H9 (cell line): ENCODE measurements around the gene ERC1. TPM values are rescaled to one million over a fixed set of nuclear protein-coding genes. Genes with fewer than 3 reads are reported as not detected.
"Not testable (repeated sequence)": the region's sequence is repeated elsewhere in the genome, so short reads cannot be mapped to it uniquely, and the experiment has no call there.

ENCODE experiments used
- DNase-seq: peaks from one replicate; pipeline ENCODE4 v3.0.0-alpha.2; 2017
- H2AFZ ChIP-seq: one replicate; pipeline ENCODE4 v1.6.1; 2013; ENCODE audit warnings: mild to moderate bottlenecking, low read length, control low read depth, moderate library complexity
- H2AK5ac ChIP-seq: 2 replicates; pipeline ENCODE4 v1.6.1; 2013; ENCODE audit warnings: low read length, control low read depth, mixed read lengths; ENCODE audit not compliant: insufficient read length
- H2BK120ac ChIP-seq: one replicate; pipeline ENCODE4 v1.6.1; 2013; ENCODE audit warnings: low read depth, mild to moderate bottlenecking, low read length, control low read depth, inconsistent platforms; ENCODE audit not compliant: poor library complexity, severe bottlenecking
- H2BK12ac ChIP-seq: 2 replicates; pipeline ENCODE4 v1.6.1; 2013; ENCODE audit warnings: low read length, control low read depth, mixed read lengths, low read depth; ENCODE audit not compliant: insufficient read length
- H2BK15ac ChIP-seq: 2 replicates; pipeline ENCODE4 v1.6.1; 2013; ENCODE audit warnings: low read depth, low read length, control low read depth
- H2BK20ac ChIP-seq: one replicate; pipeline ENCODE4 v1.6.1; 2013; ENCODE audit warnings: low read depth, mild to moderate bottlenecking, low read length, control low read depth, inconsistent platforms; ENCODE audit not compliant: poor library complexity, severe bottlenecking
- H2BK5ac ChIP-seq: 2 replicates; pipeline ENCODE4 v1.6.1; 2013; ENCODE audit warnings: low read length, control low read depth, mixed read lengths; ENCODE audit not compliant: insufficient read length
- H3K14ac ChIP-seq: 2 replicates; pipeline ENCODE4 v1.6.1; 2013; ENCODE audit warnings: low read length, control low read depth; ENCODE audit not compliant: insufficient read depth
- H3K18ac ChIP-seq: 2 replicates; pipeline ENCODE4 v1.6.1; 2013; ENCODE audit warnings: low read depth, mild to moderate bottlenecking, mixed read lengths, low read length, control low read depth; ENCODE audit not compliant: insufficient read length
- H3K23ac ChIP-seq: 2 replicates; pipeline ENCODE4 v1.6.1; 2013; ENCODE audit warnings: low read length, control low read depth, mixed read lengths, low read depth; ENCODE audit not compliant: insufficient read length
- H3K23me2 ChIP-seq: 2 replicates; pipeline ENCODE4 v1.6.1; 2013; ENCODE audit warnings: low read depth, mild to moderate bottlenecking, mixed read lengths, low read length, control low read depth; ENCODE audit not compliant: insufficient read length, poor library complexity, severe bottlenecking
- H3K27ac ChIP-seq: 2 replicates; pipeline ENCODE4 v1.5.1; 2013; ENCODE audit warnings: low read length, control low read depth, mixed read lengths, low read depth; ENCODE audit not compliant: insufficient read length
- H3K27me3 ChIP-seq: 2 replicates; pipeline ENCODE4 v1.6.1; 2013; ENCODE audit warnings: low read length, control low read depth, inconsistent platforms; ENCODE audit not compliant: insufficient read depth
- H3K4ac ChIP-seq: 2 replicates; pipeline ENCODE4 v1.6.1; 2013; ENCODE audit warnings: low read depth, mild to moderate bottlenecking, control low read depth, inconsistent platforms, low read length, moderate library complexity
- H3K4me1 ChIP-seq: 2 replicates; pipeline ENCODE4 v1.6.1; 2013; ENCODE audit warnings: low read length, control low read depth, inconsistent platforms; ENCODE audit not compliant: insufficient read depth
- H3K4me2 ChIP-seq: 2 replicates; pipeline ENCODE4 v1.6.1; 2013; ENCODE audit warnings: low read length, control low read depth, mixed read lengths; ENCODE audit not compliant: insufficient read length, insufficient read depth
- H3K56ac ChIP-seq: 2 replicates; pipeline ENCODE4 v1.6.1; 2013; ENCODE audit warnings: low read depth, mild to moderate bottlenecking, mixed read lengths, low read length, control low read depth; ENCODE audit not compliant: insufficient read length
- H3K79me1 ChIP-seq: 2 replicates; pipeline ENCODE4 v1.6.1; 2013; ENCODE audit warnings: low read depth, mild to moderate bottlenecking, moderate library complexity, low read length, control low read depth, inconsistent platforms; ENCODE audit not compliant: insufficient read depth, poor library complexity, severe bottlenecking
- H3K79me2 ChIP-seq: 2 replicates; pipeline ENCODE4 v1.6.1; 2013; ENCODE audit warnings: low read length, control low read depth, inconsistent platforms; ENCODE audit not compliant: insufficient read depth
- H3K9ac ChIP-seq: 2 replicates; pipeline ENCODE4 v1.6.1; 2013; ENCODE audit warnings: low read length, control low read depth, mixed read lengths; ENCODE audit not compliant: insufficient read length; ENCODE audit errors: extremely low read depth
- H3K9me3 ChIP-seq: one replicate; pipeline ENCODE4 v1.6.1; 2013; ENCODE audit warnings: low read depth, low read length, inconsistent platforms; ENCODE audit not compliant: control insufficient read depth
- H3T11ph ChIP-seq: one replicate; pipeline ENCODE4 v1.6.1; 2013; ENCODE audit warnings: mild to moderate bottlenecking, low read length, control low read depth, inconsistent platforms
- H4K20me1 ChIP-seq: one replicate; pipeline ENCODE4 v1.6.1; 2013; ENCODE audit not compliant: control insufficient read depth, insufficient read length, insufficient read depth
- H4K5ac ChIP-seq: 2 replicates; pipeline ENCODE4 v1.6.1; 2013; ENCODE audit warnings: low read depth, mild to moderate bottlenecking, mixed read lengths, low read length, control low read depth; ENCODE audit not compliant: insufficient read length
- H4K8ac ChIP-seq: replicated peaks from 2 replicates; pipeline ENCODE4 v1.6.1; 2013; ENCODE audit warnings: low read length, control low read depth, mixed read lengths, low read depth; ENCODE audit not compliant: insufficient read length
- H4K91ac ChIP-seq: 2 replicates; pipeline ENCODE4 v1.6.1; 2013; ENCODE audit warnings: low read depth, mild to moderate bottlenecking, moderate library complexity, mixed read lengths, low read length, control low read depth; ENCODE audit not compliant: insufficient read length
- H3K27ac Mint-ChIP-seq, 3 experiments: 2 replicates in 2 of 3; 3 replicates in 1 of 3; pipeline ENCODE4 v1.8.0; 2020 to 2021; ENCODE audit warnings: mixed read lengths in 3 of 3, mild to moderate bottlenecking in 1 of 3, moderate library complexity in 1 of 3
- H3K27me3 Mint-ChIP-seq: 2 replicates; pipeline ENCODE4 v1.8.0; 2021; ENCODE audit warnings: low read depth, mild to moderate bottlenecking, moderate library complexity, mixed read lengths
- H3K36me3 Mint-ChIP-seq, 3 experiments: 2 replicates in 2 of 3; 3 replicates in 1 of 3; pipeline ENCODE4 v1.8.0; 2020 to 2021; ENCODE audit warnings: low read depth in 3 of 3, mixed read lengths in 3 of 3; ENCODE audit not compliant: insufficient read depth in 1 of 3
- H3K4me1 Mint-ChIP-seq, 2 experiments: 2 replicates each; pipeline ENCODE4 v1.8.0; 2020; ENCODE audit warnings: mixed read lengths in 2 of 2
- H3K4me3 Mint-ChIP-seq, 2 experiments: 2 replicates in 1 of 2; 3 replicates in 1 of 2; pipeline ENCODE4 v1.8.0; 2020 to 2021; ENCODE audit warnings: mild to moderate bottlenecking in 2 of 2, mixed read lengths in 2 of 2, moderate library complexity in 1 of 2
- H3K9me3 Mint-ChIP-seq, 2 experiments: 2 replicates in 1 of 2; 3 replicates in 1 of 2; pipeline ENCODE4 v1.8.0; 2020; ENCODE audit warnings: mild to moderate bottlenecking in 2 of 2, mixed read lengths in 2 of 2, moderate library complexity in 1 of 2
- WGBS: extraction: QIAGEN DNeasy Blood & Tissue Kit; methylation state at CpG from one replicate; pipeline ENCODE4 v1.1.7; 2013; ENCODE audit warnings: missing lambda C conversion rate, low lambda C conversion rate, mixed read lengths; ENCODE audit not compliant: insufficient read length; ENCODE audit errors: extremely low coverage; 5-methylcytosine and 5-hydroxymethylcytosine counted together
- total RNA-seq: library from RNA; stranded (reverse); gene quantifications from 2 replicates; pipeline ENCODE4 v1.2.1, GENCODE V29; 2021
- TF ChIP-seq, protein P1 (sequence below): fragments of 200-600 bp; sonication (generic); conservative IDR thresholded peaks from 3 replicates; pipeline ENCODE4 v1.8.0; 2021; ENCODE audit warnings: antibody characterized with exemption, mild to moderate bottlenecking

ERC1 gene
- total RNA-seq, 1 experiment from 2014 or later: 51.2 TPM

DNA sequence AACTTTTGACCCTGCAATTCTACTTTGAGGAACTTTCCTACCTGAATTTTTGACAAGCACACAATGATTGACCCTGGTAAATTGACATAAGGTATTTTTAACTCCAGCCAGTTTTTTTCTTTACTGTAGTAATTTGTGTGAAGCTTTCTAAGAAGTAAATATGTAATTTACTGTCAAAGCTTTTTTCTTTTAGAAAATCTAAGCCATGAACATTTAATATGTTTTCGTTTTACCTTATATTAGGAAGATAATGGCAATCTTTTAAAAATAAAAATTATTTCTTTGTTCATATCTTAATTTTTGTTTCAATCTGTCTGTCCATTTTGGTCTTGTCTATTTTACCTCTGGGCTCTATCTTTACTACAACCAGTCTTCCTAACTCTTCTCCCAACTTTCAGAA lies 323.5 kb downstream of the ERC1 start:
- no peak overlapping the region for H2AFZ ChIP-seq
- H3K9me3 ChIP-seq: no peaks in the 10 kb centered on the region
- TF ChIP-seq, protein P1, sequence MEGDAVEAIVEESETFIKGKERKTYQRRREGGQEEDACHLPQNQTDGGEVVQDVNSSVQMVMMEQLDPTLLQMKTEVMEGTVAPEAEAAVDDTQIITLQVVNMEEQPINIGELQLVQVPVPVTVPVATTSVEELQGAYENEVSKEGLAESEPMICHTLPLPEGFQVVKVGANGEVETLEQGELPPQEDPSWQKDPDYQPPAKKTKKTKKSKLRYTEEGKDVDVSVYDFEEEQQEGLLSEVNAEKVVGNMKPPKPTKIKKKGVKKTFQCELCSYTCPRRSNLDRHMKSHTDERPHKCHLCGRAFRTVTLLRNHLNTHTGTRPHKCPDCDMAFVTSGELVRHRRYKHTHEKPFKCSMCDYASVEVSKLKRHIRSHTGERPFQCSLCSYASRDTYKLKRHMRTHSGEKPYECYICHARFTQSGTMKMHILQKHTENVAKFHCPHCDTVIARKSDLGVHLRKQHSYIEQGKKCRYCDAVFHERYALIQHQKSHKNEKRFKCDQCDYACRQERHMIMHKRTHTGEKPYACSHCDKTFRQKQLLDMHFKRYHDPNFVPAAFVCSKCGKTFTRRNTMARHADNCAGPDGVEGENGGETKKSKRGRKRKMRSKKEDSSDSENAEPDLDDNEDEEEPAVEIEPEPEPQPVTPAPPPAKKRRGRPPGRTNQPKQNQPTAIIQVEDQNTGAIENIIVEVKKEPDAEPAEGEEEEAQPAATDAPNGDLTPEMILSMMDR: no peak
- H3K4me1 ChIP-seq: no peaks in the 10 kb centered on the region
- H3K4me2 ChIP-seq: no peak overlapping the region
- WGBS: no CpG with 5 or more reads among the region's 1 CpG
- Mint-ChIP-seq H3K27me3 (no peaks in the 10 kb centered on the region), H3K9me3 (no peaks in the 10 kb centered on the region; a peak in 2 of 5 replicates), H3K4me3 (no peak overlapping the region), H3K27ac (no peak overlapping the region), H3K36me3 (peaks cover 3 to 22% (median 3%) of the 10 kb centered on the region in 3 experiments; a peak in 6 of 7 replicates), H3K4me1 (peaks cover 13% of the 10 kb centered on the region in 2 experiments)
- H4K91ac ChIP-seq: no peak overlapping the region
- no peak overlapping the region for H4K8ac ChIP-seq
- no peak overlapping the region for H3K23ac ChIP-seq
- H2BK120ac ChIP-seq: no peak overlapping the region
- no peak overlapping the region for H2BK12ac ChIP-seq
- H3K79me1 ChIP-seq: no peaks in the 10 kb centered on the region
- no peak overlapping the region for H2BK5ac ChIP-seq
- H2AK5ac ChIP-seq: no peak overlapping the region
- no peaks in the 10 kb centered on the region for H4K20me1 ChIP-seq
- H3K27me3 ChIP-seq: no peaks in the 10 kb centered on the region
- H4K5ac ChIP-seq: no peak overlapping the region
- no peak overlapping the region for H3T11ph ChIP-seq
- H3K56ac ChIP-seq: no peak overlapping the region
- H3K18ac ChIP-seq: no peak overlapping the region
- no peak overlapping the region for H2BK15ac ChIP-seq
- H3K27ac ChIP-seq: no peak overlapping the region
- no peak overlapping the region for H2BK20ac ChIP-seq
- H3K23me2 ChIP-seq: no peaks in the 10 kb centered on the region
- no peak for DNase-seq
- no peak overlapping the region for H3K14ac ChIP-seq
- H3K4ac ChIP-seq: no peak overlapping the region
- no peak overlapping the region for H3K9ac ChIP-seq
- H3K79me2 ChIP-seq: no peaks in the 10 kb centered on the region

DNA sequence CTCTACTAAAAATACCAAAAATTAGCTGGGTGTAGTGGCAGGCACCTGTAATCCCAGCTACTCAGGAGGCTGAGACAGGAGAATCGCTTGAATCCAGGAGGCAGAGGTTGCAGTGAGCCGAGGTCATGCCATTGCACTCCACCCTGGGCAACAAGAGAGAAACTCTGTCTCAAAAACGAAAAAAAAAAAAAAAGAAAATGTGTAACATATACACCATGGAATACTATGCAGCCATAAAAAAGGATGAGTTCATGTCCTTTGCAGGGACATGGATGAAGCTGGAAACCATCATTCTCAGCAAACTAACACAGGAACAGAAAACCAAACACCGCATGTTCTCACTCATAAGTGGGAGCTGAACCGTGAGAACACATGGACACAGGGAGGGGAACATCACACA lies 326.0 kb downstream of the ERC1 start:
- not testable (repeated sequence) for H2BK12ac ChIP-seq, H4K91ac ChIP-seq, H2BK120ac ChIP-seq, DNase-seq, H3K4me2 ChIP-seq, H3K27ac Mint-ChIP-seq, H3K27ac ChIP-seq, H3K23ac ChIP-seq, H3K9ac ChIP-seq, H3K4me3 Mint-ChIP-seq, H4K5ac ChIP-seq, H3K4me1 ChIP-seq, H3K27me3 Mint-ChIP-seq, H2AFZ ChIP-seq, H2BK5ac ChIP-seq, H3K4ac ChIP-seq, H3K79me1 ChIP-seq, H4K20me1 ChIP-seq, H3K18ac ChIP-seq, H2BK15ac ChIP-seq, H3K14ac ChIP-seq, H3K27me3 ChIP-seq, H3T11ph ChIP-seq, H3K9me3 Mint-ChIP-seq, H2BK20ac ChIP-seq, H3K9me3 ChIP-seq, H3K56ac ChIP-seq, H2AK5ac ChIP-seq, H3K23me2 ChIP-seq, H3K79me2 ChIP-seq, H4K8ac ChIP-seq
- no CpG with 5 or more reads among the region's 5 CpGs for WGBS
- peaks cover 3 to 22% (median 3%) of the 10 kb centered on the region in 3 experiments; a peak in 6 of 7 replicates for H3K36me3 Mint-ChIP-seq
- H3K4me1 Mint-ChIP-seq: peaks cover 13% of the 10 kb centered on the region in 2 experiments
